ENCODE data around the gene GALR1.
"Not testable (repeated sequence)": the region's sequence is repeated elsewhere in the genome, so short reads cannot be mapped to it uniquely, and the experiment has no call there.

Gene GALR1, protein sequence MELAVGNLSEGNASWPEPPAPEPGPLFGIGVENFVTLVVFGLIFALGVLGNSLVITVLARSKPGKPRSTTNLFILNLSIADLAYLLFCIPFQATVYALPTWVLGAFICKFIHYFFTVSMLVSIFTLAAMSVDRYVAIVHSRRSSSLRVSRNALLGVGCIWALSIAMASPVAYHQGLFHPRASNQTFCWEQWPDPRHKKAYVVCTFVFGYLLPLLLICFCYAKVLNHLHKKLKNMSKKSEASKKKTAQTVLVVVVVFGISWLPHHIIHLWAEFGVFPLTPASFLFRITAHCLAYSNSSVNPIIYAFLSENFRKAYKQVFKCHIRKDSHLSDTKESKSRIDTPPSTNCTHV
- 0 reads per million in 2 donors for total RNA-seq

DNA sequence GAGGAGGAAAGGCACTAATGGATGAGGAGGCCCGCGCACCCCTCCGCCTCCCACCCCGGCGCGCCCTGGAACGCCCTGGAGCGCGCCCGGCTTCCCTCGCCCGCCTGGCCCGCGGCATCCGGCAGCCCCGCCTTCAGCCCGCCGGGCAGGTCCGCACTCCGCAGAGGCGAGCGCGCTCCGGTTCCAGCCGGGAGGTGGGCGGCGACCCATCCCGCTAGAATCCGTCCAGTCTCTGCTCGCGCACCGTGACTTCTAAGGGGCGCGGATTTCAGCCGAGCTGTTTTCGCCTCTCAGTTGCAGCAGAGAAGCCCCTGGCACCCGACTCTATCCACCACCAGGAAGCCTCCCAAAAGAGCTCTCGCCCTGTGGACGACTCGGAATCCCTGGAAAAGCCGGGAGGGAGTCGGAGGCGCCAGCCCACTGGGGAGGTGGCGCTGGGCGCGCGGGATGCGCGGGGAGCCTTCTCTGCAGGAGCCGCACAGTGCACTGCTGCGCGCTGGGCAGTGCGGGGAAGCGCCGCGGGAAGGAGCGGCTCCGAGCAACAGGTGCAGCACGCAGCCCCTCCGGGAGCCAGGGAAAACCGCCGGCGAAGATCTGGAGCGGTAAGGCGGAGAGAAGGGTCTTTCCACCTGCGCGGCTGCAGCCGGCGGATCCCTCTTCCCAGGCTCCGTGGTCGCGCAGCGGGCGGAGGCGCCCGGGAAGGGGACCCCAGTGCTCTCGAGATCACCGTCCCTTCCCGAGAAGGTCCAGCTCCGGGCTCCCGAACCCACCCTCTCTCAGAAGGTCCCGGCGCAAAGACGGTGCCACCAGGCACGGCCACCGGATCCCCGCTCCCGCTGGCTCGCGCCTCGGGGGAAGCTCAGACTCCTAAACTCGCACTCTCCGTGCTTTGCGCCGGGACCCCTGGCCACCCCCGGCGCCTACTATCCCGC lies at the start of gene GALR1:
TSS of gene GALR1 (plus strand) at position 280 of the 932 bp plus-strand sequence. CDS start 701 bp downstream, outside the sequence.
- DNase-seq, result no peak

DNA sequence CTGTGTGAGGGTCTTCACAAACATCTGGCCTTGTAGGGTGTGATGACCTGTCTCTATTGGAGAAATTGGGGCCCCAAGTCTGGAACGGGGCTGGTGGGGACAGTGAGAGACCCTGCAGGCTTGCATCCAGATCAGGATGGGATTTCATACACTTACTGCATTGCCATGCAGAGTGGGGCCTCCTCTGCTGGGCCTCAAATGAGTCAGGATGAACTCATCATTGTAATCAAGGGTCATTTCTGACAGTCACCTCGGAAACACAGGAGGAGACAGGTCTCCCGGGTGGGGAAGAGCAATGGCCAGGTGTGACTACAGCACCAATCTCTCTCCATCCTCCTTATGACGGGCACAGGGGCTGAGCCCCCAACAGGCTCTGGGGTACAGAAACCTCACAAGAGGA lies 48.1 kb upstream of the GALR1 start:
- DNase-seq, result no peak

DNA sequence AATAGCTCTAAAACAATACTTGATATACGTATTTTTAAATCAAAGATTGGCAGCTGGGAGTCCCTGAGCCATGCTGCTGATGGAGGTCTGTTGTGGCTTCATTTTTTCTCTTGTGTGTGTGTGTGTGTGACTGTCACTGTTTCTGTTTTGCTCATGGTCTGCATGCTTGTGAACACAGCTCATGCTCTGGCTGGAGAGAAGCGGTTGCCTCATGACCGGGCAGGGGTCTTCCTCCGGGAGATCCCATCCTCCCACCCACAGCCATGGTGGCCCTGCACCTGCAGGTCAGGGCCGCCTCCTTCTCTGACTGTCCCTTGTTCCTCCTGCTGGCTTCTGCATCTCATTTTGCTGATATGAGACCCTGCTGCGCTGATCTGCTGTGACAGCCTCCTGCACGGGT lies 47.3 kb upstream of the GALR1 start:
- DNase-seq, result no peak

DNA sequence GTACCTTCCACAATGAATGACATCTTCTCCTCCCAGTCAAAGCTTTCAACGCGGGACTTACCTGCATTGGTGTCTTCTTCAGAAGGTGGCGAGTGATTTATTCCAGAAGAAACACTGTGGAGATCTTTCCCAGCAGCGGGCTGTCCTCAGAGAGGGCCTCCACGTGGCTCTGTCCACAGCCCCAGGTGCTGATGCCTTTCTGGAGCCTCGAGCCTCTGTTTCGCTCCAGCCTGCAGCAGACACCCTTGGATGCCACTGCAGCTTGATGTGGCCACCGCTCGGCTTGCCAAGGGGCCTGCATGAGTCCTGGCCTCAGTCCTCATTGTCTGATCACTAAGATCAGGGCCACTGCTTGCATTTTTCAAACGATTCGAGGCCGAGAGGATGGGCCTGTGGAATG lies 46.6 kb upstream of the GALR1 start:
- no peak for DNase-seq

DNA sequence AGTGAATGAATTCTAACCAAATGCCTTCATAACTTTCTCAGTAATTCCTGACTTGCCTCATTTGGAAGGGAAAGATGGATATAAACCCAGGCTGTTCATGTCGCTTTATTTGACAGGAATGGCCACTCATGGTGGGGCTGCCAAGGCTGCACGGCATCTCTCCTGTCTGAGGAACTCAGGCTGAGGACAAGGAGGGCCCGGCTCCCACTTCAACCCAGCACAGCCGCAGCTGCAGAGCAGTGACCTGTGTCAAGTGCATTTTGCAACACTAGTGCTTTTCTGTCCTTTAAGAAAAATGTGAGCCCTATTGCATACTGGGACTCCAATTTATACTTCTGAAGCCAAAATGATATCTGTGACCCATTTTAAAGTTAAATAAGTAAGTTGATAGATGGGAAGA lies 45.8 kb upstream of the GALR1 start:
- no peak for DNase-seq

DNA sequence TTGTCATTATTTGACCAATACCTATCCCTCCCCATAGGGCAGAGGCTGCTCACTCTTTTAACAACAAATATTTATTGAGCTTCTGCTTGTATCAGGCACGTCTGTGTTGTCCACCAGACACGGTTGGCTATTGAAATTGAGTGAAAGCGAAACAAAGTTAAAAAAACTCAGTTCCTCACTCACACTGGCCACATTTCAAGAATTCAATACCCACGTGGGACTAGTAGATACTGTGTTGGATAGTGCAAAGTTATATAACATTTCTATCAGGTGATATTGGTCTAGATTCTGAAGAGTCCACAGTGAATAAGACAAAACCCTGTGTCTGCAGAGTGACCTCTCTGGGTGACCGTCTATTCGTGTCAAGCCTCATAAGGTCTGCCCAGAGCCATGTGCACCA lies 43.9 kb upstream of the GALR1 start:
- DNase-seq, result no peak

DNA sequence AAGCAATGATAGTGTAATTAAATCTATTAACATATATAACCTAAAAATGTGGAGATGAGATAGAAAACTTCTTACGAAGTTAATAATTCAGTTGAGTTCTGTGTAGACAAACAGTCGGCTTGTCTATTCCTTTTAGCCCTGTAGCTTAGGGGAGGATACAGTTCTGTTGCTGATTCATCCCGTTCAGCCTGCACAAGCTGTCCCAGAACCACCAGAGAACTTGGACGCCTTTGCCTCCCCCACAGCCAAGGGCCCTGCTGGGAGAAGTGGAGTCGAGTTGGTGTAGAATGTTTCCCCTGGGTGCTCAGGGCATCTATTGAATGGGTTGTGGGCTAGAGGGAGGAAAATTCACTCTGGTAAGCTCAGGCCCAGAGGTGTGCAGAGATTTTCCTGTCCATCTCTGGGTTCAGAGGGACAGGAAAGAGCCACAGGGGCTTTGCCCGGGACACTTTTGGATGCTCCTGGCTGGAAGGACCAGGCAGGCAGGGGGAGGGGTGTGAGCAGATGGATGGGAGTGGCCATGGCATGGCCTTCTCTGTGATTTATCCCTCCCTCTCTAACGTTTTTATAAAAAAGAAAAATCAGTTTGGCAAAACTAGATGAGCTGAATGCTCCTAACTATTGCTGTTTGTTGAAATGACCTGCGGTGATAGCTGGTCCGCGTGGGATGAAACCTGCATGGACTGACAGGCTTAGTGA lies 42.8 kb upstream of the GALR1 start:
- DNase-seq, result no peak

DNA sequence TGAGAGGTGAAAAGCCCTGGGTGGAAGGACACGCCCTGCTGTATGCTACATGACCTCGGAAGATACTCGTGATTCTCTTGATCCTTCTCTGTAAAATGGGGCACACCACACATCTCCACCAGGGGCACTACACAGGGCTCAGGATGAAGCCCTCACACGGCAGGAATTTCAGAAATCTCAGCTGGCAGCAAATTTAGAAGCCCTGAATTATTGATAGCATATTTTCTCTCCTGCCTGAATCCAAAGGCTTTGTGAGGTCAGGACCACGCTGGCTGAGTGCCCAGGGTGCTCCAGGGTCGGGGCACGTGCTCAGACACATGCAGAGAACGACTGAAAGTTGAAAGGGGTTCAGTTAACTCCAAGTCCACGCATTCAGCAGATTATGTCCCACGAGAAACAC lies 42.1 kb upstream of the GALR1 start:
- DNase-seq, result peak in 4 of 5 experiments; percentile 27 to 83 (median 36)

DNA sequence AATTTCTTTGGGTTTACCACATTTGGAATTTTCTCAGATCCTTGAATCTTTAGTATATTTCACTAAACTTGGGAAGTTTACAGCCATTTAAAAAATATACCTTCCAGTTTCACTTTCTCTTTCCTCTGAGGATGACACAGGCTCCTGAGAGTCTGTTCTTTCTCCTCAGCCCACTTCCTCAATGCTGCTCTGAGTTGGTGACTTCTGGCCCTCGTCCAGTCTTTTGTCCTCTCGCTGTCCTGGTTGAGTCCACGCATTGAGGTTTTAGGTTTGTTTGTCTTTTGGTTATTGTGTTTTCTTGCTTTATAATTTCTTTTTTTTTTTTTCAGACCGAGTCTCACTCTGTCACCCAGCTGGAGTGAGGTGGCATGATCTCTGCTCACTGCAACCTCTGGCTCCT lies 40.7 kb upstream of the GALR1 start:
- peak in 2 of 5 experiments; percentile 18 to 73 for DNase-seq

DNA sequence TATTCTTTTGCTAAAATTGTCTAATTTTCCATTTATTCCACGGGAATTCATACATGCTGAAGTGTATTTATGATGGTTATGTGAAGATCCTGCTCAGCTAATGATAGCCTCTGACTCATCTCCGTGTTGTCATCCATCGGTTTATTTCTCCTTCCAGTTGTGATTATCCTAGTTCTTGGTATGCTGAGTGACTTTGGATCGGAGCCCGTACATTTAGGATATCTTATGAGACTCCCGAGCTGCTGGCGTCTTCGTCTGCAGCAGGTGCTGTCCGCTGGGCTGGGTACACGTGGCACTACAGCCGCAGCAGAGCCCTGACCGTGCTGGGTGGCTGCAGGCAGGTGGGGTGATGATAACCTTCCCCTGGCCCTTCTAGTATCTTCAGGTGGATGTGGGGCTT lies 40.1 kb upstream of the GALR1 start:
- no peak for DNase-seq

DNA sequence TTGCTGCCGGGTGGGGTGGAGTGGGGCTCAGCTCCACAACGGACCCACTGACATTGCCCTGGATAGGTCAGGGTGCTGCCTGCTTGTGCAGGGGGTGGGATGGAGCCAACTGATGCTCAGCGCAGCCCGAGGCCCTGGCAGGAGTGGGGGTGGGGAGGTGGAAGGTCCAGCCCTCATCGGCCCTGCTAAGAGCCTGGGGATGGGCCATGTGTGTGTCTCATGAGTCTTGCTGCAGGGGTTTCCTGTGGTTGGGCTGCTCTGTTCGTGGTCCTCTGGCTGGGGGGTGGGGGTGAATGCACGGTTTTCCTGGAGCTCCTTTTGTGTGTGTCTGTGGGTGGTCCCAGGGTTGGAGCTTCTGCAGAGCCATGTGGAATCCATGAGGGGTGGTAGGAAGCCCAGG lies 39.4 kb upstream of the GALR1 start:
- no peak for DNase-seq

DNA sequence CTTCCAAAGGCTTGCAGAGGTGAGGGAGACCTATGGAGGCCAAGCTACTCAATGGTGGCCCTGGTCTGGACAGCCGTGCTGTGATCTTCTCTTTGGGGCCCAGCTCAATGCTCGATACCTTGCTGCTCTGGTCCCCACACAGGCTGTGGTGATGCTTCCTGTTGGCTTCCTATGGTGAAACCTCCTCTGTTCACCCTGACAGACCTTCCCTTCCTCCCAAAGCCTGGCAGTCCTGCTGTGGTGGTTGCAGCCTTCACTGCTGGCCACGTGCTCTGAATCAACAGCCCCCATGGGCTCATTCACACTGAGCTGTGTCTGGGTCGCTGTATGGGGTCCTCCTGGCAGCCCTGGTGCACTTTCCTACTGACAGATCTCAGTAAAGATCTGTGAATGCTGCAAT lies 31.0 kb upstream of the GALR1 start:
- no peak for DNase-seq

DNA sequence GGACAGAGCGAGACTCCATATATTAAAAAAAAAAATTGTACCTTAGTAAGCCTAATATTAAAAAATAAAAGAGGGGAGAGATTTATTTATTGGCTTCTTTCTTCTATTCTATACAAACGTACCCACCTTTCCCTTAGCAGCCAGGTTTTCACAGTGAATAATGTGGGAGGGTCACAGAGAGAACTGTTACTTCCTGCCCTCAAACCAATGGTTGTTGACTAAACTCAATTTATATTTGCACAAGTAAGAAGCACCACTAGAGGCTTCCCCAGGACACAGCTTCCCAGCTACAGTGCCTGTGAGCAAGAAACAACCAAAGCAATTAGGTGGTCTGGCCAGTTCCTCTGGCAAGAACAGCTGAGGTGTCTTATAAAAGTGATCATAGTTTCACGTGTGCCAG lies 28.9 kb upstream of the GALR1 start:
- DNase-seq, result no peak

DNA sequence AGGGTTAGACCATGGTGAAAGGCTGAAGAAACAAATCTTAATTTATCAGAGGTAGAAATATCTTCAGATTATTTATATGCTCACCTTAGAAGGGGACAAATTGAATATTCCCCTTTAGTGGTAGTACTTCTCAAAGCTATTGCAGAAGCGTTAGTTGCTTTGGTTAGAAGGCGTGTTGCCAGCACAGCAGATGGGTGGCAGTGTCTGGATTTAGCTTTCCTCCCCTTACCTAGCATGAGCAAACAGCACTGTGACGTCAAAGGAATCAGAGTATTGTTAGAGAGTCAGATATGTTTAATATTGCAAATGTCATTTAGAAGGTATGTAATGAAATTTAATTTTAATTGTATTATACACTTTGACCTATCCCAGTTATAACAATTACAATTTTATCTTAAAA lies 27.2 kb upstream of the GALR1 start:
- no peak for DNase-seq

DNA sequence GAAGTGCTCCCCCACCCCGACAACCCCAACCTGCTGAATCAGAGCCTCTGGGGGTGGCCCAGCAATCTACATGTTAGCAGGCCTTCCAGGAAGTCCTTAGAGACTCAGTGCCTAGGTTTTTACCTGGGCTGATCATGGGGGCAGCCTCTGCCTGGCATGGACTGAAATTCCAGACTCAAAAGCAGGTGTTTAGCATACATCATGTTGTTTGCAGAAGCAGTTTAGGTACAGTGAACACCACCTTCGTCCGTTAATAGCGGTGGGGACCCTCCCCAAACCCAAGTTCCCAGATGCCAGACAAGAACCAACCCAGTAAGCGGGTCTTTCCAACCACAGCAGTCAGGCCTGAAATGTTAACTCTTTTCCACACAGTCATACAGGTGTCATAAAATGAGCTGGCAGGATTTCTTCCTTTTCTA lies 26.4 kb upstream of the GALR1 start:
- no peak for DNase-seq

DNA sequence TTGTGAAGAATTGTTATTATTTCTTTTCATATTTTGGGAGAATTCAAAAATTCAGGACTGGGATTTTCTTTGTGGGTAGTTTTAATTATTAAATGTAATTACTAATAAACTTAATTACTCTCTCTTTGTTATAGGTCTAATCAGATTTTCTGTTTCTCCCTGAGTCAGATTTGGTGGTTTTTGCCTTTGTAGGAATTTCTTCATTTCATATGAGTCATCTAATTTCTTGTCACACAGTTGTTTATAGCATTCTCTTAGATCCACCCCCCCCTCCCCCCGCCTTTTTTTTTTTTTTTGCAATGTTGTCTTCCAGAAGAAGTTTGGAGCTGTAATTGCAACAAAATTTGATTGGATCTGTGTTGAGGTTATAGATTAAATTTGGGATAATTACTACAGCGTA lies 26.0 kb upstream of the GALR1 start:
- no peak for DNase-seq

DNA sequence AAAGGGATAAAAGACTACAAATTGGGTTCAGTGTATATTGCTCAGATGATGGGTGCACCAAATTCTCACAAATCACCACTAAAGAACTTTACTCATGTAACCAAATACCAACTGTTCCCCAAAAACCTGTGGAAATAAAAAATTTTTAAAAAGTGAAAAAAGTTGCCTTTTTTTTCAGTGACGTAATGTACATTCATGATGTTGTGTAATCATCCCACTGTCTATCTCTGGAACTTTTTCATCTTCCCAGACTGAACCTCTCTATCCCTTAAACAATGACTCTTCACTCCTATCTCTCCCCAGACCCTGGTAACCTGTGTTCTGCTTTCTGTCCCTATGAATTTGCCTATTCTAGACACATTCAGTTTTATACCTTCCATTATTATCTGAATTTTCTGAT lies 19.0 kb upstream of the GALR1 start:
- DNase-seq, result no peak

DNA sequence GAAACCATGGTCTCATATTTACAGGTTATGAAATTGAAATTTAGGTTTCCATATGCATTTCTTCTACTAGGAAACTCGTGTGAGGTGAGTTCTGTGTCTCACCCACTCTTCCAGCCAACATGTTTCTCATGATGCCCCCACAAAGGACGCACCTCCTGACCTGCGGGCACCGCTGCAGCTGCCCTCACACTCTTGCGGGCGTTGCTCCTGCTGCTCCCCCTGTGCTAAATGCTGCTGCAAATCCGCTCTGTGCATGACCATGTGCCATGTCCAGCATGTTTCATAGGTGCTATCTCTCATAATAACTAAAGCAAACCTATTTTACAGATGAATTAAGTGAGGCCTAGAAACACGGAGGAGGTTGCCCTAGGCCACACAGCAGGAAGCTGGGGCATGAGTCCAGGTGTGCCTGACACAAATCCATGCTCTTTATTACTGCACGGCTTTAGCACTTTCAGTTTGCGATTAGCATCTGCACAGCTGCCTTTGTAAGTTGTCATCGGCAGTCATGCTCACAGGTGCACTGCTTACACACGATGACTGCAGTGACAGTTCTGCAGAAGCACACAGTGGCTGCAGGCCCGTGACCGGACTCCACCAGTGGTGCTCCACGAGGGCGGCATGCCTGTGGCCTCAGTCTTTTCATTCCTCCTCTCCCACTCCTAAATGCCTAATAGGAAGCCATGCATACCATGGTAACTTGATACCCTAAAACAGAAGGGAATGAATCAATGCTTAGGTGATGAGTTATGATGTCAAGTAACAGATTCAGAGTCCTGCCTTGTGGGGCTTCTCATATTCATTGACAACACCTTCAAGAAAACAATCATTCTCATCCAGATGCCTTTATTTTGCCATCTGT lies 14.9 kb upstream of the GALR1 start:
- DNase-seq, result no peak

DNA sequence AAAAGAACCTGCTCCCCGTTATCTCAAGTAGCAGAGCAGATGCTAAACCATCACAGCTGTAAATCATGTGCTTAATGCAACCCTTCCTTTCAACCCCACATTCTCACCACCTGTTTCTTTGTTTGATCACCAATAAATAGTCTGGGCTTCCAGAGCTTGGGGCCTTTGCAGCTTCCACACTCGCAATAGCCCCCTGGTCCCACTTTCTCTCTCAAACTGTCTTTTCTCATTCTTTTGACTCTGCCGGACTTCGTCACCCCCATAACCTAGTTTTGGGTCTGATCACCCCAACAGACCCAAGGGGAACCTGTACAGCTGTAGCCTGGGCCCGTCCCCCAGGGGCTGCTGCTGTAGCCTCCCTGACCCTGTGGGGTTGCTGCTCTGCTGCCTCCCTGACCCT lies 10.4 kb upstream of the GALR1 start:
- not testable (repeated sequence) for DNase-seq

DNA sequence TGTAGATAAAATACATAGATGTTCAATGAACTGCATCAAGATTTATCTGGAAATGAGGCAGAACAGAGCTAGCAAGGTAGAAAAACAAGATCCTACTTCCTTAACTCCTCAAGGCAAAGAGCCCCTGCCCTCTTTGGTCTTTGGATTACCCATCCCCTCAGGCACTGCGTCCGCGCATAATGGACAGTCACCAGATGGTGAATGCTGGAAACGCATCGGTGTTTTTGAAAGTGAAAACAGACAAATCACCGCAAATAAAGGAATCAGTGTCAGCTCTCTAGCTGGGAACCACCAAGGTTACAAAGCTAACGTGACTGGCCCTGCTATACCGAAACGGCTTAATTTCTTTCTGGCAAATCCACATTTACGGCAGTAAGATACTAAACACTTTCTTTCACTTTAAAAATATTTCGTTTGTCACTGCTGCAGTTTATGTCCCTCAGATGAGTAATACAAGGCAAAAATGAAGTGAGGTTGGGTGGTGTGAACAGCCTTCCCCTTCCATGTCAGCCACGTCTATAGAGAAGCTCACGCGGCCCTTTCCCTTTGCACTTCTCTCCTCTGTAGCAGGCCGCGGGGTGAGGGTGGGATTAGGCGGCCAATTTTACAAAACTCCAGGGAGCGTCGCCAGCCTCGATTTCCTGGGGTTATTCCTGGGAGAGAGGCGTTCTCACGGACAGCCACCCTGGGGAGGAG lies 627 bp upstream of the GALR1 start:
- DNase-seq, result peak in 1 of 5 experiments; percentile 23

DNA sequence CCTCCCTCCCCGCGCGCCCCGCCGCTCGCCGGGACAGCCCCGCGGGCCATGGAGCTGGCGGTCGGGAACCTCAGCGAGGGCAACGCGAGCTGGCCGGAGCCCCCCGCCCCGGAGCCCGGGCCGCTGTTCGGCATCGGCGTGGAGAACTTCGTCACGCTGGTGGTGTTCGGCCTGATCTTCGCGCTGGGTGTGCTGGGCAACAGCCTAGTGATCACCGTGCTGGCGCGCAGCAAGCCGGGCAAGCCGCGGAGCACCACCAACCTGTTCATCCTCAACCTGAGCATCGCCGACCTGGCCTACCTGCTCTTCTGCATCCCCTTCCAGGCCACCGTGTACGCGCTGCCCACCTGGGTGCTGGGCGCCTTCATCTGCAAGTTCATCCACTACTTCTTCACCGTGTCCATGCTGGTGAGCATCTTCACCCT lies 865 bp downstream of the GALR1 start:
- DNase-seq, result peak in 1 of 5 experiments; percentile 16
